ENCODE results near the gene UBA7.

Gene UBA7

GRCh38 chr3:49794431-49794830 lies 19.3 kb downstream of the UBA7 start:
- H3K27ac ChIP-seq (ENCODE audit: low read length): no peak overlapping the region
- no peak overlapping the region for H3K4me3 ChIP-seq (ENCODE audit: low read length)
- TF ChIP-seq EZH2phosphoT487 (IDR thresholded peaks at IDR 0.05; ENCODE audit: low read depth): no peak
- TF ChIP-seq CTCF (IDR thresholded peaks at IDR 0.05; ENCODE audit: low read depth, low read length): no peak
- no peaks in the 10 kb centered on the region for H4K20me1 ChIP-seq (ENCODE audit: insufficient read depth, low read length)
- H3K9ac ChIP-seq (ENCODE audit: low read length): no peak overlapping the region
- no peaks in the 10 kb centered on the region for H3K36me3 ChIP-seq (replicated peaks; ENCODE audit: low read depth, low read length)
- H3K4me1 ChIP-seq (ENCODE audit: low read length): no peaks in the 10 kb centered on the region
- H2AFZ ChIP-seq (ENCODE audit: low read depth, low read length): no peak overlapping the region
- H3K79me2 ChIP-seq (ENCODE audit: low read length): no peaks in the 10 kb centered on the region
- no peaks in the 10 kb centered on the region for H3K9me3 ChIP-seq (ENCODE audit: insufficient read depth, low read length)
- no peak overlapping the region for H3K4me2 ChIP-seq (ENCODE audit: low read length)
- H3K27me3 ChIP-seq (ENCODE audit: low read depth, low read length): no peaks in the 10 kb centered on the region

- Histone ChIP-seq H3K27me3 (ENCODE audit: low read depth, low read length) (no peaks in the 10 kb centered on the region), H2AFZ (ENCODE audit: low read depth, low read length) (no peak overlapping the region), H3K36me3 (replicated peaks; ENCODE audit: low read depth, low read length) (no peaks in the 10 kb centered on the region), H3K27ac (ENCODE audit: low read length) (no peak overlapping the region), H3K79me2 (ENCODE audit: low read length) (no peaks in the 10 kb centered on the region), H3K9ac (ENCODE audit: low read length) (no peak overlapping the region), H4K20me1 (ENCODE audit: insufficient read depth, low read length) (no peaks in the 10 kb centered on the region), H3K4me2 (ENCODE audit: low read length) (no peak overlapping the region), H3K4me1 (ENCODE audit: low read length) (no peaks in the 10 kb centered on the region), H3K9me3 (ENCODE audit: insufficient read depth, low read length) (no peaks in the 10 kb centered on the region), H3K4me3 (ENCODE audit: low read length) (no peak overlapping the region)
- TF ChIP-seq CTCF (IDR thresholded peaks at IDR 0.05; ENCODE audit: low read depth, low read length): no peak
- no peak for TF ChIP-seq EZH2phosphoT487 (IDR thresholded peaks at IDR 0.05; ENCODE audit: low read depth)
Measured at GRCh38 chr3:49793486-49794085, 20.2 kb downstream of the UBA7 start.

GRCh38 chr3:49792371-49793150 lies 21.2 kb downstream of the UBA7 start:
- Histone ChIP-seq H3K9ac (ENCODE audit: low read length) (no peak overlapping the region), H3K4me1 (ENCODE audit: low read length) (no peaks in the 10 kb centered on the region), H3K79me2 (ENCODE audit: low read length) (no peaks in the 10 kb centered on the region), H3K36me3 (replicated peaks; ENCODE audit: low read depth, low read length) (no peaks in the 10 kb centered on the region), H3K27me3 (ENCODE audit: low read depth, low read length) (no peaks in the 10 kb centered on the region), H4K20me1 (ENCODE audit: insufficient read depth, low read length) (no peaks in the 10 kb centered on the region), H3K4me2 (ENCODE audit: low read length) (no peak overlapping the region), H3K9me3 (ENCODE audit: insufficient read depth, low read length) (no peaks in the 10 kb centered on the region), H3K27ac (ENCODE audit: low read length) (no peak overlapping the region), H2AFZ (ENCODE audit: low read depth, low read length) (no peak overlapping the region), H3K4me3 (ENCODE audit: low read length) (no peak overlapping the region)
- TF ChIP-seq CTCF (IDR thresholded peaks at IDR 0.05; ENCODE audit: low read depth, low read length): no peak
- no peak for TF ChIP-seq EZH2phosphoT487 (IDR thresholded peaks at IDR 0.05; ENCODE audit: low read depth)

DNA sequence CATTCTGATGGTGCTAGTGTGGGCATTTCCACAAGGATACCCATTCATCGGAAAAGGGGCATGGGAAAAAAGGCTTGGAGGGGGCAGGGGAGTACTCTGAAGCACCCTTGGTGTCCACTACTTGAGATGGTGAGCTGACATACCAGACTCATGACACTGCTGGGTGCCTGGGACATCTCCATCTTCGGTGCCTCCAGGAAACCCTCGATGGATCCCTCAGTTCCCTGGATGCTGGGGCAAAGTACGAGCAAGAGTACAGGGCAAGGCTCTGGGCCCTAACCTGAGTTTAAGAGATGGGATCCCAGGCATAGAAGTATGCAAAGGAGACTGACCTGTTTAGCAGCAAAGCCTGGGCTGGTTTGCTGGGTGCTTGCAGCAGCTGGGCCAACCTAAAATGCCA lies 22.2 kb downstream of the UBA7 start:
- TF ChIP-seq CTCF (IDR thresholded peaks at IDR 0.05; ENCODE audit: low read depth, low read length): no peak
- TF ChIP-seq EZH2phosphoT487 (IDR thresholded peaks at IDR 0.05; ENCODE audit: low read depth): no peak
- Histone ChIP-seq H3K36me3 (replicated peaks; ENCODE audit: low read depth, low read length) (no peaks in the 10 kb centered on the region), H3K4me2 (ENCODE audit: low read length) (no peak overlapping the region)

More for the DNA sequence above, 22.2 kb downstream of the UBA7 start:
- no peaks in the 10 kb centered on the region for H3K9me3 ChIP-seq (ENCODE audit: insufficient read depth, low read length)
- peaks cover 7% of the 10 kb centered on the region for H3K4me1 ChIP-seq (ENCODE audit: low read length)
- H3K27me3 ChIP-seq (ENCODE audit: low read depth, low read length): no peaks in the 10 kb centered on the region
- no peaks in the 10 kb centered on the region for H4K20me1 ChIP-seq (ENCODE audit: insufficient read depth, low read length)
- H3K4me3 ChIP-seq (ENCODE audit: low read length): no peak overlapping the region
- H3K9ac ChIP-seq (ENCODE audit: low read length): no peak overlapping the region
- no peaks in the 10 kb centered on the region for H3K79me2 ChIP-seq (ENCODE audit: low read length)
- no peak overlapping the region for H2AFZ ChIP-seq (ENCODE audit: low read depth, low read length)
- no peak overlapping the region for H3K27ac ChIP-seq (ENCODE audit: low read length)
